ENCODE measurements around the gene BCAS3.

GRCh38 chr17:60641810-60642220, 35.8 kb upstream of the BCAS3 start:
- TF ChIP-seq CTCF (IDR thresholded peaks at IDR 0.05; ENCODE audit: low read depth, low read length, missing input control) (peak; percentile 28), MAX (IDR thresholded peaks at IDR 0.05) (no peak), GABPA (IDR thresholded peaks at IDR 0.05 in 1 of 2, conservative IDR thresholded peaks at IDR 0.05 in 1 of 2) (no peak), JUND (IDR thresholded peaks at IDR 0.05) (no peak), ATF3 (IDR thresholded peaks at IDR 0.05) (no peak)
